AG04450 (cell line): ENCODE results near the gene FBXO11. TPM values are rescaled to one million over a fixed set of nuclear protein-coding genes. Genes with fewer than 3 reads are reported as not detected.

Experiments
- CTCF ChIA-PET: fragments of 300-600, 350-600 bp; formaldehyde crosslinking; extraction: SDS; loops from one replicate; lab custom pipeline; 2022; ENCODE audit warnings: antibody characterized with exemption, inconsistent platforms; lab: Charles Lee
- POLR2A ChIA-PET: fragments of 350-600 bp; formaldehyde crosslinking; extraction: SDS; loops from one replicate; lab custom pipeline; 2021; ENCODE audit warnings: antibody characterized with exemption, inconsistent platforms; lab: Yijun Ruan, JAX
- DNase-seq: peaks from one replicate; pipeline ENCODE4 v3.0.0-alpha.2; 2011; ENCODE audit warnings: low read depth, low spot score
- H3K27ac ChIP-seq: one replicate; pipeline ENCODE4 v1.5.1; 2012; ENCODE audit warnings: low read depth, low read length, control low read depth
- H3K27me3 ChIP-seq: one replicate; pipeline ENCODE4 v1.6.0; 2012; ENCODE audit warnings: low read length; ENCODE audit not compliant: control insufficient read depth, insufficient read depth
- H3K4me3 ChIP-seq: 2 replicates; pipeline ENCODE4 v1.5.1; 2011; ENCODE audit warnings: mild to moderate bottlenecking, low read depth, low read length, control low read depth
- H3K9me3 ChIP-seq: 2 replicates; pipeline ENCODE4 v1.5.1; 2012; ENCODE audit warnings: low read length; ENCODE audit not compliant: control insufficient read depth, insufficient read depth
- polyA plus RNA-seq: library from polyadenylated mRNA; depleted of rRNA; stranded (reverse); fragments of >200 nt; gene quantifications from 2 replicates; pipeline ENCODE4 v1.2.3, GENCODE V29; 2011; rRNA removed
- small RNA-seq: library from RNA; depleted of rRNA; stranded (forward); fragments of <200 nt; gene quantifications from one replicate; pipeline ENCODE3, GENCODE V24; 2012; ENCODE audit warnings: low read depth; ENCODE audit not compliant: insufficient read length
- TF ChIP-seq, protein P1 (sequence below): IDR thresholded peaks from 2 replicates; pipeline ENCODE4 v1.5.1; 2011; ENCODE audit warnings: low read depth, low read length, control low read depth, inconsistent platforms

Gene FBXO11
- polyA plus RNA-seq, 1 experiment = 55.9 TPM

DNA sequence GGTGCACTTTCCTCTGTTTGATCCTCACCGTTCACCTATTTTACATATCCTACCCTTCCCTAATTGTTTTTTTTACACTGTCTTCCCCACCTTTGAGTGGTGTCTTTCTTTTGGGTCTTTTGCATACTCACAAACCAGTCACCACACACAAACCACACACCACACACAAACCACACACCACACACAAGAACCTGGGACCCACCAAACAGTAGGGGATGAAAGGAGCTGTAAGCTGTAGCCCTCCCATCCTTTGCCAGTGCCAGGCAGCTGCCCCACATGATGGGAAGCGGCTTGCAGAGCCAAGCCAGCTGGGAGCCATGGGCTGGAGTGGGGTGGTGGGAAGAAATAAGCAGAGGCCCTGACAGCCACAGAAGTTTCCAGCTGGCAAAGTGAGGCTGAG lies 162.2 kb downstream of the FBXO11 start:
- ChIA-PET CTCF (interaction anchor here (0.9 kb wide), 1 partner anchor 23 kb away, joined by 4 read pairs; no protein-coding TSS in a partner anchor), POLR2A (no interaction called here)
- H3K27ac ChIP-seq = no peak overlapping the region
- peaks cover 6% of the 10 kb centered on the region for H3K27me3 ChIP-seq
- no peak overlapping the region for H3K4me3 ChIP-seq
- TF ChIP-seq, protein P1, sequence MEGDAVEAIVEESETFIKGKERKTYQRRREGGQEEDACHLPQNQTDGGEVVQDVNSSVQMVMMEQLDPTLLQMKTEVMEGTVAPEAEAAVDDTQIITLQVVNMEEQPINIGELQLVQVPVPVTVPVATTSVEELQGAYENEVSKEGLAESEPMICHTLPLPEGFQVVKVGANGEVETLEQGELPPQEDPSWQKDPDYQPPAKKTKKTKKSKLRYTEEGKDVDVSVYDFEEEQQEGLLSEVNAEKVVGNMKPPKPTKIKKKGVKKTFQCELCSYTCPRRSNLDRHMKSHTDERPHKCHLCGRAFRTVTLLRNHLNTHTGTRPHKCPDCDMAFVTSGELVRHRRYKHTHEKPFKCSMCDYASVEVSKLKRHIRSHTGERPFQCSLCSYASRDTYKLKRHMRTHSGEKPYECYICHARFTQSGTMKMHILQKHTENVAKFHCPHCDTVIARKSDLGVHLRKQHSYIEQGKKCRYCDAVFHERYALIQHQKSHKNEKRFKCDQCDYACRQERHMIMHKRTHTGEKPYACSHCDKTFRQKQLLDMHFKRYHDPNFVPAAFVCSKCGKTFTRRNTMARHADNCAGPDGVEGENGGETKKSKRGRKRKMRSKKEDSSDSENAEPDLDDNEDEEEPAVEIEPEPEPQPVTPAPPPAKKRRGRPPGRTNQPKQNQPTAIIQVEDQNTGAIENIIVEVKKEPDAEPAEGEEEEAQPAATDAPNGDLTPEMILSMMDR = no peak
- H3K9me3 ChIP-seq = no peaks in the 10 kb centered on the region
- no peak for DNase-seq

DNA sequence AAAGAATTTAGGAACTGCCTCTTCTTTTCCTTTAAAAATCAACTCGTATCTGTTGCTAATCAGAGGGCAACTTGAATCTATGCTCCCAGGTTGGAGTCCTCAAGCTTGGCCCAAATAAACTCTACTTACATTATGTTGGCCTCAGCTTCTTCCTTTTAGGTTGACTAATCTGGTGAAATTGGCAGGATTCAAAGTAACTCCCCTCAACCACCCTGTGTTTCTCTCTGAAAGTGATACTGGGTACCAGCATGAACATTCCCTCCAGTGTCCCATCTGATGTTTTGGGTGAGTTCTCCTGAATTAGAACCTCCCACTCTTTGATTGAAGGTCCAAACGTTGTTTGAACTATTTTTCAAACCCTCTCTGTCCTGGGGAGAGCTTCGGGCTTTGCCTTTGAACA lies 164.7 kb downstream of the FBXO11 start:
- ChIA-PET POLR2A (interaction anchor here (0.6 kb wide), 1 partner anchor 784 kb away, joined by 4 read pairs; no protein-coding TSS in a partner anchor), CTCF (no interaction called here)
- no peak for DNase-seq
- H3K9me3 ChIP-seq = no peaks in the 10 kb centered on the region
- no peak overlapping the region for H3K27ac ChIP-seq
- peaks cover 12% of the 10 kb centered on the region for H3K27me3 ChIP-seq
- no peak overlapping the region for H3K4me3 ChIP-seq
- TF ChIP-seq, protein P1 = no peak

DNA sequence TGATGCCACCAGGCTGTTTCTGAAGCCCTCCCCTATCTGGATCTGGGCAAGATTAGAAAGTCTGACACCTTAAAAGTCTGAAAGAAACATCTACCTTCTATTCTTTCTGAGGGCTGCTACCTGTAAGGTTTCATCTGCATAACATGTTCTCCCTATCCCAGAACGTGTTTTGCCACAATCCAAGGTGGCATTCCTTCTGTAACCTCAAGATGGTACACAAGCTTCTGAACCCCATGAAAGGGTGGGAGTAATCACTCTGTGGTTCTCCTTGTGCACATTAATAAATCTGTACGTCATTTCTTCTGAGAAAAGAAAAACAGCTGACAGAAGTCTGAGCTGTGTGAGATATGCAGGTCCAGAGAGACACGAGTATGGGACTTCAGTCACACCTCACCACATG lies 165.2 kb downstream of the FBXO11 start:
- ChIA-PET CTCF (no interaction called here), POLR2A (no interaction called here)
- Histone ChIP-seq H3K27ac (no peak overlapping the region), H3K4me3 (no peak overlapping the region), H3K9me3 (no peaks in the 10 kb centered on the region), H3K27me3 (peaks cover 14% of the 10 kb centered on the region)
- TF ChIP-seq, protein P1 = no peak
- DNase-seq = no peak

Small RNAs within 50 kb of the gene (small RNA-seq; reads per million reads assigned to genes)
- not detected for gene RF00026
- not detected for gene RPL36AP15

Other genes starting within 250 kb of the FBXO11 start
- gene MSH6, start 123.4 kb downstream of the FBXO11 start, polyA plus RNA-seq = 34.0 and 43.7 TPM in 2 replicates